HepG2 (cell line): Measurements from ENCODE around the gene CCNB1. TPM values are rescaled to one million over a fixed set of nuclear protein-coding genes. Genes with fewer than 3 reads are reported as not detected.

Experiments
- CBFB ChIP-seq: sonication (generic); formaldehyde crosslinking; IDR thresholded peaks from 2 replicates; pipeline ENCODE4 v1.4.0; 2020; ENCODE audit warnings: missing genetic modification reagents
- CREB3 ChIP-seq: sonication (generic); formaldehyde crosslinking; IDR thresholded peaks from 2 replicates; pipeline ENCODE4 v1.5.0; 2020; ENCODE audit warnings: missing genetic modification reagents
- FOXK1 ChIP-seq: sonication (generic); formaldehyde crosslinking; IDR thresholded peaks from 2 replicates; pipeline ENCODE4 v1.4.0; 2020; ENCODE audit warnings: low read depth, missing genetic modification reagents, borderline replicate concordance
- KDM4B ChIP-seq: sonication (generic); formaldehyde crosslinking; IDR thresholded peaks from 2 replicates; pipeline ENCODE4 v1.4.0; 2020; ENCODE audit warnings: missing genetic modification reagents
- MEIS1 ChIP-seq: sonication (generic); formaldehyde crosslinking; IDR thresholded peaks from 2 replicates; pipeline ENCODE4 v1.9.0; 2021; ENCODE audit warnings: mild to moderate bottlenecking, missing genetic modification reagents, moderate library complexity, borderline replicate concordance
- MXD4 ChIP-seq: IDR thresholded peaks from 2 replicates; pipeline ENCODE4 v1.6.1; 2016; ENCODE audit warnings: mild to moderate bottlenecking, missing biosample characterization, missing genetic modification reagents
- PHF21A ChIP-seq: sonication (generic); formaldehyde crosslinking; IDR thresholded peaks from 2 replicates; pipeline ENCODE4 v1.5.0; 2020; ENCODE audit warnings: mild to moderate bottlenecking, missing genetic modification reagents
- POLR2G ChIP-seq: fragments of 200-400 bp; formaldehyde crosslinking; IDR thresholded peaks from 2 replicates; pipeline ENCODE4 v1.6.1; 2018; ENCODE audit warnings: mild to moderate bottlenecking, low read depth, low read length, moderate library complexity
- REXO4 ChIP-seq: sonication (generic); formaldehyde crosslinking; IDR thresholded peaks from 2 replicates; pipeline ENCODE4 v1.8.0; 2022; ENCODE audit warnings: missing genetic modification reagents, mild to moderate bottlenecking, borderline replicate concordance
- RFX3 ChIP-seq: IDR thresholded peaks from 2 replicates; pipeline ENCODE4 v1.6.1; 2016; ENCODE audit warnings: missing biosample characterization, missing genetic modification reagents
- SNAI1 ChIP-seq: sonication (generic); formaldehyde crosslinking; IDR thresholded peaks from 2 replicates; pipeline ENCODE4 v1.5.0; 2020; ENCODE audit warnings: mild to moderate bottlenecking, missing genetic modification reagents, borderline replicate concordance
- TCF12 ChIP-seq, 2 experiments: fragments of 450-650 bp in 1 of 2; sonication (generic) in 1 of 2; formaldehyde crosslinking in 1 of 2; IDR thresholded peaks; 2 replicates each; pipeline versions ENCODE4 v1.6.1 to v1.8.0; 2017 to 2022; ENCODE audit warnings: antibody characterized with exemption in 1 of 2, mild to moderate bottlenecking in 1 of 2, missing genetic modification reagents in 1 of 2, moderate library complexity in 1 of 2
- ZNF225 ChIP-seq: sonication (generic); formaldehyde crosslinking; IDR thresholded peaks from 2 replicates; pipeline ENCODE4 v1.4.0; 2020; ENCODE audit warnings: mild to moderate bottlenecking, missing genetic modification reagents
- ZNF292 ChIP-seq: sonication (generic); formaldehyde crosslinking; IDR thresholded peaks from 2 replicates; pipeline ENCODE4 v1.8.1; 2022; ENCODE audit warnings: mild to moderate bottlenecking, low read depth, missing genetic modification reagents, borderline replicate concordance
- ZNF30 ChIP-seq: sonication (generic); formaldehyde crosslinking; IDR thresholded peaks from 2 replicates; pipeline ENCODE4 v1.5.0; 2020; ENCODE audit warnings: mild to moderate bottlenecking, missing genetic modification reagents
- ZNF343 ChIP-seq: sonication (generic); formaldehyde crosslinking; IDR thresholded peaks from 2 replicates; pipeline ENCODE4 v1.4.0; 2020; ENCODE audit warnings: mild to moderate bottlenecking, missing genetic modification reagents
- ZNF350 ChIP-seq: sonication (generic); formaldehyde crosslinking; IDR thresholded peaks from 2 replicates; pipeline ENCODE4 v1.4.0; 2020; ENCODE audit warnings: mild to moderate bottlenecking, low read depth, missing genetic modification reagents, borderline replicate concordance
- ZSCAN29 ChIP-seq: sonication (generic); formaldehyde crosslinking; conservative IDR thresholded peaks from 2 replicates; pipeline ENCODE4 v1.4.0; 2020; ENCODE audit warnings: mild to moderate bottlenecking, missing genetic modification reagents
- polyA plus RNA-seq, 8 experiments: library from polyadenylated mRNA; depleted of rRNA in 3 of 8; stranded (reverse) in 7 of 8; unstranded in 1 of 8; fragments of >200 nt; fragmentation: Illumina TruSeq in 4 of 8; extraction: Trizol in 4 of 8; gene quantifications; 2 replicates each; pipeline versions ENCODE4 v1.2.1 to v1.2.3, GENCODE V29; 2011 to 2016; ENCODE audit warnings: low read depth in 4 of 8, missing spikeins in 1 of 8, mixed read lengths in 1 of 8; ENCODE audit not compliant: insufficient read depth in 1 of 8
- total RNA-seq, 5 experiments: library from RNA; depleted of rRNA; stranded (reverse); fragments of >200 nt; fragmentation: Illumina TruSeq; extraction: Trizol; gene quantifications; 2 replicates each; pipeline ENCODE4 v1.2.3, GENCODE V29; 2016; ENCODE audit warnings: low read depth in 1 of 5
- TF ChIP-seq, protein P1 (sequence below): sonication (generic); formaldehyde crosslinking; IDR thresholded peaks from 2 replicates; pipeline ENCODE4 v1.4.0; 2020; ENCODE audit warnings: mild to moderate bottlenecking, missing genetic modification reagents
- TF ChIP-seq, protein P2 (sequence below): sonication (generic); formaldehyde crosslinking; IDR thresholded peaks from 2 replicates; pipeline ENCODE4 v1.5.0; 2020; ENCODE audit warnings: mild to moderate bottlenecking, missing genetic modification reagents, moderate library complexity
- TF ChIP-seq, protein P3 (sequence below): sonication (generic); formaldehyde crosslinking; IDR thresholded peaks from 2 replicates; pipeline ENCODE4 v1.4.0; 2020; ENCODE audit warnings: missing genetic modification reagents, borderline replicate concordance

CCNB1 gene
- total and polyA plus RNA-seq, 2 of the 13 experiments (the other 11 are each of a cell fraction or from before 2014, with no cell fraction given), result 82.3 to 316 TPM

DNA sequence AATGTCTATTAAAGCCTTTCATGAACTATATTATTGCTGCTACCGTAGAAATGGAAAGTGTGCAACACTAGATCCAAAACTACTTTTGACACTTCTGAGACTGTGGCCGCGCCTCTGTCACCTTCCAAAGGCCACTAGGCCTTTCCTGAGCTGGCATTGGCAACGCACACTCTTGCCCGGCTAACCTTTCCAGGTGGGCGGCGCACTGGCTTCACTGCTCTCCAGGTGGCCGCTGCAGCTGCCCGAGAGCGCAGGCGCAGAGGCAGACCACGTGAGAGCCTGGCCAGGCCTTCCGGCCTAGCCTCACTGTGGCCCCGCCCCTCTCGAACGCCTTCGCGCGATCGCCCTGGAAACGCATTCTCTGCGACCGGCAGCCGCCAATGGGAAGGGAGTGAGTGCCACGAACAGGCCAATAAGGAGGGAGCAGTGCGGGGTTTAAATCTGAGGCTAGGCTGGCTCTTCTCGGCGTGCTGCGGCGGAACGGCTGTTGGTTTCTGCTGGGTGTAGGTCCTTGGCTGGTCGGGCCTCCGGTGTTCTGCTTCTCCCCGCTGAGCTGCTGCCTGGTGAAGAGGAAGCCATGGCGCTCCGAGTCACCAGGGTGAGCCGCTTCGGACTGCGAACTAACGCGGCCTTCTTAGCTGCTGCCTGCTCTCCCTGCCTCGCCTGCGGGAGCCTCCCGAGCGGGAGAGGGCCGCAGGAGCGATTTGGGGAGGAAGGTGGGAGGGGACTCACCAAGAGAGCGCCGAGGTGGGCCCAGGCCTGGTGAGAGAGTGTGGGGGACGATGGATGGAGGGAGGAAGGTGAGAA, at the start of gene CCNB1 (continued):
- TF ChIP-seq ZNF343 (CRISPR knock-in tag) (0 out of 2 replicates have a peak, but pooled peaks have one; percentile 11), ZNF350 (CRISPR knock-in tag) (peak; percentile 75; the same call in 1 of the 2 replicates), RFX3 (peak; percentile 87), REXO4 (peak; percentile 69; the same call in 1 of the 2 replicates), ZSCAN29 (0 out of 2 replicates have a peak, but pooled peaks have one; percentile 29), PHF21A (peak; percentile 67; the same call in 1 of the 2 replicates), KDM4B (CRISPR knock-in tag) (peak; percentile 43; the same call in 1 of the 2 replicates), CBFB (CRISPR knock-in tag) (peak; percentile 13; the same call in 1 of the 2 replicates), FOXK1 (CRISPR knock-in tag) (peak; percentile 50; the same call in 1 of the 2 replicates), POLR2G (peak; percentile 90), ZNF30 (no peak; the same call in 1 of the 2 replicates), CREB3 (CRISPR knock-in tag) (peak; percentile 77; the same call in 1 of the 2 replicates), ZNF225 (CRISPR knock-in tag) (peak; percentile 23; the same call in 1 of the 2 replicates), MXD4 (CRISPR knock-in tag) (peak; percentile 98), SNAI1 (CRISPR knock-in tag) (peak; percentile 86; the same call in 1 of the 2 replicates), ZNF292 (peak; percentile 88), MEIS1 (CRISPR knock-in tag) (peak; percentile 37), TCF12 (IDR thresholded peaks at IDR 0.05) (no peak), TCF12 (CRISPR knock-in tag; IDR thresholded peaks at IDR 0.05) (0 out of 2 replicates have a peak, but pooled peaks have one; percentile 58)
- TF ChIP-seq, protein P1, sequence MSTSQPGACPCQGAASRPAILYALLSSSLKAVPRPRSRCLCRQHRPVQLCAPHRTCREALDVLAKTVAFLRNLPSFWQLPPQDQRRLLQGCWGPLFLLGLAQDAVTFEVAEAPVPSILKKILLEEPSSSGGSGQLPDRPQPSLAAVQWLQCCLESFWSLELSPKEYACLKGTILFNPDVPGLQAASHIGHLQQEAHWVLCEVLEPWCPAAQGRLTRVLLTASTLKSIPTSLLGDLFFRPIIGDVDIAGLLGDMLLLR, result peak; percentile 82; the same call in 1 of the 2 replicates
- TF ChIP-seq, protein P2, sequence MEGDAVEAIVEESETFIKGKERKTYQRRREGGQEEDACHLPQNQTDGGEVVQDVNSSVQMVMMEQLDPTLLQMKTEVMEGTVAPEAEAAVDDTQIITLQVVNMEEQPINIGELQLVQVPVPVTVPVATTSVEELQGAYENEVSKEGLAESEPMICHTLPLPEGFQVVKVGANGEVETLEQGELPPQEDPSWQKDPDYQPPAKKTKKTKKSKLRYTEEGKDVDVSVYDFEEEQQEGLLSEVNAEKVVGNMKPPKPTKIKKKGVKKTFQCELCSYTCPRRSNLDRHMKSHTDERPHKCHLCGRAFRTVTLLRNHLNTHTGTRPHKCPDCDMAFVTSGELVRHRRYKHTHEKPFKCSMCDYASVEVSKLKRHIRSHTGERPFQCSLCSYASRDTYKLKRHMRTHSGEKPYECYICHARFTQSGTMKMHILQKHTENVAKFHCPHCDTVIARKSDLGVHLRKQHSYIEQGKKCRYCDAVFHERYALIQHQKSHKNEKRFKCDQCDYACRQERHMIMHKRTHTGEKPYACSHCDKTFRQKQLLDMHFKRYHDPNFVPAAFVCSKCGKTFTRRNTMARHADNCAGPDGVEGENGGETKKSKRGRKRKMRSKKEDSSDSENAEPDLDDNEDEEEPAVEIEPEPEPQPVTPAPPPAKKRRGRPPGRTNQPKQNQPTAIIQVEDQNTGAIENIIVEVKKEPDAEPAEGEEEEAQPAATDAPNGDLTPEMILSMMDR (CRISPR knock-in tag), result peak; percentile 68
- TF ChIP-seq, protein P3, sequence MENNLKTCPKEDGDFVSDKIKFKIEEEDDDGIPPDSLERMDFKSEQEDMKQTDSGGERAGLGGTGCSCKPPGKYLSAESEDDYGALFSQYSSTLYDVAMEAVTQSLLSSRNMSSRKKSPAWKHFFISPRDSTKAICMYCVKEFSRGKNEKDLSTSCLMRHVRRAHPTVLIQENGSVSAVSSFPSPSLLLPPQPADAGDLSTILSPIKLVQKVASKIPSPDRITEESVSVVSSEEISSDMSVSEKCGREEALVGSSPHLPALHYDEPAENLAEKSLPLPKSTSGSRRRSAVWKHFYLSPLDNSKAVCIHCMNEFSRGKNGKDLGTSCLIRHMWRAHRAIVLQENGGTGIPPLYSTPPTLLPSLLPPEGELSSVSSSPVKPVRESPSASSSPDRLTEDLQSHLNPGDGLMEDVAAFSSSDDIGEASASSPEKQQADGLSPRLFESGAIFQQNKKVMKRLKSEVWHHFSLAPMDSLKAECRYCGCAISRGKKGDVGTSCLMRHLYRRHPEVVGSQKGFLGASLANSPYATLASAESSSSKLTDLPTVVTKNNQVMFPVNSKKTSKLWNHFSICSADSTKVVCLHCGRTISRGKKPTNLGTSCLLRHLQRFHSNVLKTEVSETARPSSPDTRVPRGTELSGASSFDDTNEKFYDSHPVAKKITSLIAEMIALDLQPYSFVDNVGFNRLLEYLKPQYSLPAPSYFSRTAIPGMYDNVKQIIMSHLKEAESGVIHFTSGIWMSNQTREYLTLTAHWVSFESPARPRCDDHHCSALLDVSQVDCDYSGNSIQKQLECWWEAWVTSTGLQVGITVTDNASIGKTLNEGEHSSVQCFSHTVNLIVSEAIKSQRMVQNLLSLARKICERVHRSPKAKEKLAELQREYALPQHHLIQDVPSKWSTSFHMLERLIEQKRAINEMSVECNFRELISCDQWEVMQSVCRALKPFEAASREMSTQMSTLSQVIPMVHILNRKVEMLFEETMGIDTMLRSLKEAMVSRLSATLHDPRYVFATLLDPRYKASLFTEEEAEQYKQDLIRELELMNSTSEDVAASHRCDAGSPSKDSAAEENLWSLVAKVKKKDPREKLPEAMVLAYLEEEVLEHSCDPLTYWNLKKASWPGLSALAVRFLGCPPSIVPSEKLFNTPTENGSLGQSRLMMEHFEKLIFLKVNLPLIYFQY (CRISPR knock-in tag), result no peak
